GM10248 (cell line): Measurements from ENCODE around the gene GLP2R.

Experiments
- CTCF ChIA-PET: fragments of 300-600 bp; sonication (Branson Sonifier 250); formaldehyde crosslinking; extraction: SDS; loops from one replicate; lab custom pipeline; 2021; ENCODE audit warnings: antibody characterized with exemption; lab: Yijun Ruan, JAX
- POLR2A ChIA-PET: fragments of 350-650 bp; sonication (Branson Sonifier 250); formaldehyde crosslinking; extraction: SDS; loops from one replicate; lab custom pipeline; 2020; ENCODE audit warnings: antibody characterized with exemption; lab: Yijun Ruan, JAX
- DNase-seq: peaks from one replicate; pipeline ENCODE4 v3.0.0; 2012; ENCODE audit errors: extremely low spot score
- CTCF ChIP-seq: IDR thresholded peaks from 2 replicates; pipeline ENCODE4 v1.5.1; 2012; ENCODE audit warnings: mild to moderate bottlenecking, low read depth; ENCODE audit errors: extremely low read depth, missing control alignments, control extremely low read depth

Gene GLP2R

GRCh38 chr17:9875441-9875840 is 49.7 kb downstream of the GLP2R start:
- no peak for TF ChIP-seq CTCF
- ChIA-PET CTCF (interaction anchor here (1.5 kb wide), 1 partner anchor 13 kb away, joined by 5 read pairs; no protein-coding TSS in a partner anchor), POLR2A (no interaction called here)
- DNase-seq: no peak

GRCh38 chr17:9878356-9878755 is 52.6 kb downstream of the GLP2R start:
- ChIA-PET CTCF (interaction anchor here (1.8 kb wide), 1 partner anchor 12 kb away, joined by 6 read pairs; no protein-coding TSS in a partner anchor), POLR2A (no interaction called here)
- no peak for TF ChIP-seq CTCF
- no peak for DNase-seq

- CTCF ChIA-PET: interaction anchor here (0.9 to 1.8 kb wide), 2 partner anchors 11 to 768 kb away, joined by 3 to 6 read pairs; no protein-coding TSS in a partner anchor
- DNase-seq: no peak
- TF ChIP-seq CTCF: no peak
- POLR2A ChIA-PET: no interaction called here
Measured at GRCh38 chr17:9878786-9879525, 53.2 kb downstream of the GLP2R start.

GRCh38 chr17:9880582-9880999 is 54.9 kb downstream of the GLP2R start:
- ChIA-PET CTCF (no interaction called here), POLR2A (no interaction called here)
- TF ChIP-seq CTCF: no peak
- peak; percentile 45 for DNase-seq

- no peak for TF ChIP-seq CTCF
- no peak for DNase-seq
- POLR2A ChIA-PET: no interaction called here
- CTCF ChIA-PET: interaction anchor here (1.0 to 2.2 kb wide), 2 partner anchors 9 to 41 kb away, joined by 3 to 7 read pairs; no protein-coding TSS in a partner anchor
Measured at GRCh38 chr17:9883451-9883850, 57.7 kb downstream of the GLP2R start.

- no peak for TF ChIP-seq CTCF
- ChIA-PET POLR2A (no interaction called here), CTCF (interaction anchor here (0.9 kb wide), 1 partner anchor 8 kb away, joined by 3 read pairs; no protein-coding TSS in a partner anchor)
- DNase-seq: no peak
Measured at GRCh38 chr17:9886141-9886930, 60.6 kb downstream of the GLP2R start.
